K562 (cell line): ENCODE data around the gene TMOD2. TPM values are rescaled to one million over a fixed set of nuclear protein-coding genes. Genes with fewer than 3 reads are reported as not detected.

Source experiments
- ARID2 ChIP-seq: fragments of 450-650 bp; IDR thresholded peaks from 2 replicates; pipeline ENCODE4 v1.6.1; 2017; ENCODE audit warnings: antibody characterized with exemption, mild to moderate bottlenecking
- BCLAF1 ChIP-seq, 2 experiments: fragments of 450-650 bp in 1 of 2; IDR thresholded peaks; 2 replicates each; pipeline ENCODE4 v1.6.1; 2011 to 2017; ENCODE audit warnings: low read depth in 2 of 2, antibody characterized with exemption in 1 of 2, borderline replicate concordance in 1 of 2, low read length in 1 of 2, mild to moderate bottlenecking in 1 of 2, mixed read lengths in 1 of 2; ENCODE audit not compliant: control insufficient read depth in 1 of 2
- BRD4 ChIP-seq: fragments of 200-600 bp; sonication (generic); IDR thresholded peaks from 2 replicates; pipeline ENCODE4 v1.6.1; 2017; ENCODE audit warnings: inconsistent platforms
- CBX5 ChIP-seq: IDR thresholded peaks from 2 replicates; pipeline ENCODE4 v1.6.1; 2014; ENCODE audit warnings: low read depth, borderline replicate concordance
- CEBPB ChIP-seq: fragments of 450-650 bp; IDR thresholded peaks from 2 replicates; pipeline ENCODE4 v1.6.1; 2016; ENCODE audit warnings: missing genetic modification characterization, missing compliant biosample characterization
- CREB5 ChIP-seq: fragments of 250-450 bp; sonication (Bioruptor Pico); IDR thresholded peaks from 2 replicates; pipeline ENCODE4 v1.5.0; 2020; ENCODE audit warnings: mild to moderate bottlenecking
- HMG20A ChIP-seq: fragments of 450-650 bp; formaldehyde crosslinking; conservative IDR thresholded peaks from 2 replicates; pipeline ENCODE4 v1.4.0; 2020; ENCODE audit warnings: mild to moderate bottlenecking, mixed read lengths
- MAZ ChIP-seq, 2 experiments: fragments of 450-650 bp in 1 of 2; sonication (generic) in 1 of 2; formaldehyde crosslinking; IDR thresholded peaks in 1 of 2; conservative IDR thresholded peaks in 1 of 2; 2 replicates each; pipeline versions ENCODE4 v1.4.0 to v1.5.0; 2020; ENCODE audit warnings: mild to moderate bottlenecking in 1 of 2, missing genetic modification reagents in 1 of 2
- MCM5 ChIP-seq: fragments of 450-650 bp; IDR thresholded peaks from 2 replicates; pipeline ENCODE4 v1.6.1; 2016; ENCODE audit warnings: low read depth
- MEIS2 ChIP-seq: fragments of 450-650 bp; IDR thresholded peaks from 2 replicates; pipeline ENCODE4 v1.6.1; 2014; ENCODE audit warnings: mild to moderate bottlenecking; ENCODE audit not compliant: partially characterized antibody
- MTA3 ChIP-seq: fragments of 450-650 bp; formaldehyde crosslinking; IDR thresholded peaks from 2 replicates; pipeline ENCODE4 v1.6.1; 2017; ENCODE audit warnings: mild to moderate bottlenecking, borderline replicate concordance
- POLR2AphosphoS5 ChIP-seq: IDR thresholded peaks from 2 replicates; pipeline ENCODE4 v1.6.1; 2011; ENCODE audit warnings: mild to moderate bottlenecking, low read depth, low read length, moderate library complexity; ENCODE audit not compliant: control insufficient read depth, insufficient read depth
- PPARD ChIP-seq: fragments of 250-450 bp; sonication (Bioruptor Pico); IDR thresholded peaks from 2 replicates; pipeline ENCODE4 v1.8.0; 2022; ENCODE audit warnings: inconsistent platforms, mild to moderate bottlenecking, moderate library complexity
- RNF2 ChIP-seq: sonication (generic); IDR thresholded peaks from 2 replicates; pipeline ENCODE4 v1.6.1; 2016
- SMARCA5 ChIP-seq: fragments of 450-650 bp; IDR thresholded peaks from 2 replicates; pipeline ENCODE4 v1.6.1; 2016
- SMC3 ChIP-seq: conservative IDR thresholded peaks from 2 replicates; pipeline ENCODE4 v1.6.1; 2011; ENCODE audit warnings: low read depth, low read length, improper control_type of control experiment; ENCODE audit not compliant: insufficient read depth
- TCF7 ChIP-seq: sonication (generic); IDR thresholded peaks from 2 replicates; pipeline ENCODE4 v1.6.1; 2016; ENCODE audit warnings: antibody characterized with exemption, borderline replicate concordance
- ZKSCAN3 ChIP-seq: fragments of 250-450 bp; sonication (Bioruptor Pico); IDR thresholded peaks from 2 replicates; pipeline ENCODE4 v1.4.0; 2020
- ZMIZ1 ChIP-seq, 2 experiments: fragments of 150-350 bp in 1 of 2; IDR thresholded peaks; 2 replicates each; pipeline ENCODE4 v1.6.1; 2012 to 2016; ENCODE audit warnings: low read depth in 2 of 2, low read length in 2 of 2, mild to moderate bottlenecking in 1 of 2, moderate library complexity in 1 of 2
- polyA plus RNA-seq, 8 experiments: library from polyadenylated mRNA; depleted of rRNA in 4 of 8; stranded (reverse) in 5 of 8; unstranded in 3 of 8; fragments of >200 nt; fragmentation: Nextera tagmentation in 2 of 8; fragmentation: Illumina TruSeq in 1 of 8; extraction: Ambion mirVana in 2 of 8; extraction: Trizol in 1 of 8; gene quantifications; 2 replicates each; pipeline versions ENCODE4 v1.2.1 to v1.2.3, GENCODE V29; 2011 to 2014; ENCODE audit warnings: inconsistent platforms in 1 of 8, missing spikeins in 1 of 8
- total RNA-seq, 7 experiments: library from RNA; depleted of rRNA in 6 of 7; stranded (reverse); fragments of >200 nt in 6 of 7; fragmentation: Illumina TruSeq in 2 of 7; extraction: Trizol in 2 of 7; gene quantifications; 2 replicates each; pipeline versions ENCODE4 v1.2.1 to v1.2.3, GENCODE V29; 2011 to 2021; ENCODE audit warnings: low replicate concordance in 1 of 7

The TMOD2 gene
- total and polyA plus RNA-seq, 9 of the 15 experiments (the other 6 are each of a cell fraction or from before 2014, with no cell fraction given), result 0.49 to 3.8 (median 3.0) TPM

GRCh38 chr15:51776952-51777569, 25.7 kb downstream of the TMOD2 start (continued):
- TF ChIP-seq BRD4 (no peak), MCM5 (no peak), MTA3 (no peak), TCF7 (no peak), ARID2 (peak; percentile 28; the same call in 1 of the 2 replicates), MAZ (CRISPR knock-in tag; conservative IDR thresholded peaks at IDR 0.05 in 1 of 2, IDR thresholded peaks at IDR 0.05 in 1 of 2) (no peak), CBX5 (no peak), SMC3 (peak; percentile 82), ZMIZ1 (IDR thresholded peaks at IDR 0.05; ENCODE audit: low read depth in 2 of 2, low read length in 2 of 2) (no peak), ZKSCAN3 (CRISPR knock-in tag) (no peak), HMG20A (CRISPR knock-in tag) (no peak), BCLAF1 (IDR thresholded peaks at IDR 0.05; ENCODE audit: borderline replicate concordance in 1 of 2, control insufficient read depth in 1 of 2, low read depth in 2 of 2, low read length in 1 of 2) (no peak), RNF2 (no peak), PPARD (CRISPR knock-in tag) (no peak), SMARCA5 (no peak), POLR2AphosphoS5 (no peak), CREB5 (no peak), MEIS2 (peak; percentile 7), CEBPB (peak; percentile 67)
- TF ChIP-seq, all 486 proteins: peak for 19
